GM19395 (cell line): ENCODE measurements around the gene HELQ.
"Not testable (repeated sequence)": the region's sequence is repeated elsewhere in the genome, so short reads cannot be mapped to it uniquely, and the experiment has no call there.

ENCODE experiments used
- ATAC-seq: cut with Tn5 transposase; IDR thresholded peaks from one replicate; pipeline ENCODE4 v1.9.1; 2021; ENCODE audit warnings: mild to moderate bottlenecking, moderate library complexity; ENCODE audit not compliant: unreplicated experiment

The HELQ gene

GRCh38 chr4:83440148-83440814, 15.3 kb downstream of the HELQ start:
- no peak for ATAC-seq

GRCh38 chr4:83438719-83439118, 16.9 kb downstream of the HELQ start:
- ATAC-seq = no peak

- ATAC-seq = no peak
Observed at GRCh38 chr4:83436680-83437079, 18.9 kb downstream of the HELQ start.

- ATAC-seq = no peak
Observed at GRCh38 chr4:83431200-83431599, 24.4 kb downstream of the HELQ start.

- ATAC-seq = no peak
Observed at GRCh38 chr4:83418211-83418610, 37.4 kb downstream of the HELQ start.

GRCh38 chr4:83417566-83417965, 38.1 kb downstream of the HELQ start:
- no peak for ATAC-seq

- ATAC-seq = no peak
Observed at GRCh38 chr4:83413676-83414075, 41.9 kb downstream of the HELQ start.

- no peak for ATAC-seq
Observed at GRCh38 chr4:83408908-83409307, 46.7 kb downstream of the HELQ start.

- ATAC-seq = no peak
Observed at GRCh38 chr4:83405844-83406816, 49.5 kb downstream of the HELQ start.

GRCh38 chr4:83398158-83398557, 57.5 kb downstream of the HELQ start:
- ATAC-seq = not testable (repeated sequence)

GRCh38 chr4:83393908-83394307, 61.7 kb downstream of the HELQ start:
- ATAC-seq = no peak

GRCh38 chr4:83392562-83392961, 63.1 kb downstream of the HELQ start:
- ATAC-seq = no peak

- no peak for ATAC-seq
Observed at GRCh38 chr4:83390944-83391343, 64.7 kb downstream of the HELQ start.

- no peak for ATAC-seq
Observed at GRCh38 chr4:83389756-83390505, 65.7 kb downstream of the HELQ start.

- no peak for ATAC-seq
Observed at GRCh38 chr4:83389037-83389720, 66.4 kb downstream of the HELQ start.

GRCh38 chr4:83388313-83388676, 67.3 kb downstream of the HELQ start:
- ATAC-seq = no peak

GRCh38 chr4:83387476-83388312, 67.9 kb downstream of the HELQ start:
- ATAC-seq = no peak

- no peak for ATAC-seq
Observed at GRCh38 chr4:83387012-83387411, 68.6 kb downstream of the HELQ start.

- ATAC-seq = no peak
Observed at GRCh38 chr4:83382850-83383249, 72.8 kb downstream of the HELQ start.

- ATAC-seq = no peak
Observed at GRCh38 chr4:83381173-83381572, 74.5 kb downstream of the HELQ start.
